ELF-1 (cell line): ENCODE measurements around the gene GLDN.
A peak's percentile ranks its signal among the peaks of the same experiment; 100 is the strongest.

Experiments used
- DNase-seq: peaks from one replicate; pipeline ENCODE4 v3.0.0-alpha.2; 2016; ENCODE audit warnings: low read depth, low spot score

The GLDN gene

GRCh38 chr15:51341366-51342226, at the start of gene GLDN:
Gene GLDN, plus strand, starts transcription at chr15:51341655. Its CDS starts 30 bp downstream, at chr15:51341685.
- peak; percentile 57 for DNase-seq

DNA sequence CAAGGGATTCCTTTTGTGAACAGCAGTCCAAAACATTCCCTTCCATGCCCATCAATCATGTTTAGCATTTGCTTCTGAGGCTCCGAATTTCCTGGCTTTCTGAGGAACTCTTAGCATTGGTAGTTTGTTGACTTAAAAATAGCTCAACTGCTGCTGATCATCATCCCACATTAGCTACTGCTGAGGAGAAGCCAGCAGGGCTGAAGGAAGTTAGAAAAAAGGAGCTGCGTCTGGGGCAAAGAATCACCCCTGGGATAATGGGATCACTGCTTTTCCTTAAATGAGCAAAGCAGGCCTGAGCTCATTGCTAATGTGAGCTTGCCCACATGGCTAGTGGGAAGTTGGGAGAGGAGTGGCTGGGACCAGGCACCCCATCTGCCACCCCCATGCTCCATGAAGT, 42.8 kb upstream of the GLDN start:
- DNase-seq: no peak

DNA sequence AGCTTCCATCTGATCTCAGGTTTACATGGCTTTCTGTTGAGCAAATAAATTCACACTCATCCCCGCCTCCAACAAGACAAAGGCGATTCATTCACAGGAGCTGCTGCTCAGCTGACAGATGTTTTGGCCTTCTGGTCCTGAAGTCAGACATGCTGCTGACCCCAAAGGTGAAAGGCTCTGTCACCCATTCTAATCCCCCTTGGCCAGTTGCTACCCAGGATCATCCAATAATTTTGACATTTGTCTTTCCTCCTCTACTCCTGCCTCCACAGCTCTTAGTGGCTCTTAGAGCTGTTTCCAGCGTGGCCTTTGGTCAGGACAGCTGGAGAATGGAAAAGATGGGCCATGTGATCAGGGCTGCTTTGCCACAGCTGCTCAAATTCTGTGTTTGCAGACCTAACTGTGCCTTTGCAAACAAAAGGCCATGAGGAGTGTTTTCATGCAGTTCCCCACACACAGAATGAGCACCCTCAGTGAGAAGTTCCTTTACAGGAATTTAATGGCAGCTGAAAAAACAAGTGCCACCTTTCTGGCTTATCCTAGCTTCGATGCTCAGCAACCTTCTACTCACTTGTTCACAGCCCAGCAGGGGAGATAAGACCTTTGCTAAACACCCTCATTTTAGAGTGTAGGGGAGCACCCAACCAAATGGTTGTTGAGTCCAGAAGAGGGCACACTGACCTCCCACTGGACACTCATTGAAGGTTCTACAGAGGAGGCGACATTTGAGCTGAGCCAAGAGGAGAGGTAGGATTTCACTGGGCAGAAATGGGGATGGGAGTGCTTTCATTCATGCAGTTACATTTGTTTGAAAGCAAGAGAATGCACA, 42.1 kb upstream of the GLDN start:
- DNase-seq: no peak

GRCh38 chr15:51302480-51302879, 39.0 kb upstream of the GLDN start:
- DNase-seq: no peak

DNA sequence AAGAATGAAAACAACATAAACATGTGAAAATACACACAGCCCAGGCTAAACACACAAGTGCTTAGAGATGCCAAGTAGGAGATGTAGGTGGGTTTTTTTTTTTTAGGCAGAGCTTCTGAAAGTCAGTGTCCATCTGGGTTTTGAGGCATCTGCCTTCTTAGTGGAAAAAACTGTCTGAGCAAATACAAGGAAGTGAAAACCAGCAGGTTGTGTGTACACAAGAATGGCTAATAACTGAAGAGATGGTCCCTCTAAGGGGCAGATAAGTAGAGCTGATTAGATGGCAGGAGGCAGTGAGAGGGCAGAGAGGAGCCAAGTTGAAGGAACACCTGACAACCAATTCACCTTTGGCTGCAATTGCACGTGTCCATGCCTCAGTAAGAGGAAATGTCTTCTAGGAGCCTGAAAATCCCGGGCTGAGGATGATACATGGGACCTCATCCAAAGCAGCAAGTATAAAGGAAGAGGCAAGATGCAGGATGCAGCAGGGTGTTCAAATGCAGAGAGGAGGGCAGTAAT, 37.9 kb upstream of the GLDN start:
- DNase-seq: no peak

DNA sequence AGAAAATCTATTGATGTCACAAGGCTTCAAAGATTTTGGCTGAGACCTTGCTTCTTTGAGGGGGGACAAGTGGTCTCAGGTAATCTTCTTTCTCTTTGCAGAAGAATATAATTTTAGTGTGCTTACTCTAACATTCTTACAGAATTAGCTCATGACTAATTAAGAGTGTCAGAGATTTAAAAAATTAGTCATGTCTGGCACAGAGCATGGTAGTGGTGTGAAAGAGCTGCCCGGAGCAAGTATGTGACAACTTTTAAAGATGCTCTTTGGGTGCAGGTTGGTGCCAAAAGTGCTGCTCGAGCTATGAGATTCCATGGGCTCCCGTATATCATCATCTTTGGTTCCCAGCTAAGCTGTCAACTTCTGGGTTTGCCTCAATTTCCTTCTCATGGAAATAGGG, 34.1 kb upstream of the GLDN start:
- DNase-seq: no peak

GRCh38 chr15:51307811-51308210, 33.6 kb upstream of the GLDN start:
- no peak for DNase-seq

GRCh38 chr15:51310064-51310463, 31.4 kb upstream of the GLDN start:
- DNase-seq: no peak

DNA sequence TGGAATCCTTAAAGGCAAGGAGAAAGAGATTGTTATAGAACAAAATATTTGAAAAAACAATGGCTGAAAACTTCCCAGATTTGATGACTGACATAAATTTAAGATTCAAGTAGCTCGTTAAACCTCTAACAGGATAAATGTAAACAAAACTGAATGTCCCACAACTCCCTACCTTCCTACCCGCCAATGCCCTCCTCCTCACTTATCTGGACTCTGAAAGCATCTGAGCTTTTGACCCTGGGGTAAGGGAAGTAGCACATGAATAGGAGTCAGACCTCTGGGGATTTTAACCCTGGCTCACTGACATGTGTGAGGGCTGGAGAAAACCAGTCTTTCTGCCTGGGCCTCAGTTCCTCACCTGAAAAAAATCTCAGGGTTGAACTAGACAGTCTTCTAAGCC, 29.9 kb upstream of the GLDN start:
- DNase-seq: peak; percentile 41

GRCh38 chr15:51312166-51313073, 29.0 kb upstream of the GLDN start:
- DNase-seq: peak; percentile 13

- no peak for DNase-seq
Measured at GRCh38 chr15:51313074-51313393, 28.4 kb upstream of the GLDN start.

DNA sequence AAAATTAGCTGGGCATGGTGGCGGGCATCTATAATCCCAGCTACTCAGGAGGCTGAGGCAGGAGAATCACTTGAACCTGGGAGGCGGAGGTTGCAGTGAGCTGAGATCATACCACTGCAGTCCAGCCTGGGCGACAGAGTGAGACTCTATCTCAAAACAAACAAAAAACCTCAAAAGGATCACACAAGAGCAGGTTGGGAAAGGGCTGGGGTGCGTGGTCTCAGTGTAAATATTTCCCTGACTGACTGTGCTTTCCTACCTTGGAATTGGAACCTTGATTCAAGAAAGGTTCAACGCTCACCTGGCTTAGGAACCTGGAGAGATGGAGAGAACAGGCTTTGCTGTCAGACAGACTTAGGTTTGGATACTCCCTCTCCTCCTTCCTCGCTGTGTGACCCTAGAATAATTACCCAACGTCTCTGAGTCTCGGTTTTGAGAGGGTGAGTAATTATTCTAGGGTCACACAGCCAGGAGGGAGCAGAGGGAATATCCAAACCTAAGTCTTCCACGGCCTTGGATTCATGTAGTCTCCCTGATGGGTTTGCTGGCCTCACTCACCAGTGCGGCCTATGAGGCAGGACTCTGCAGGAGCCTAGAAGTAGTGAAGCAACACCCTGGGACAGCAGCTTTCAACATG, 27.7 kb upstream of the GLDN start:
- DNase-seq: no peak

DNA sequence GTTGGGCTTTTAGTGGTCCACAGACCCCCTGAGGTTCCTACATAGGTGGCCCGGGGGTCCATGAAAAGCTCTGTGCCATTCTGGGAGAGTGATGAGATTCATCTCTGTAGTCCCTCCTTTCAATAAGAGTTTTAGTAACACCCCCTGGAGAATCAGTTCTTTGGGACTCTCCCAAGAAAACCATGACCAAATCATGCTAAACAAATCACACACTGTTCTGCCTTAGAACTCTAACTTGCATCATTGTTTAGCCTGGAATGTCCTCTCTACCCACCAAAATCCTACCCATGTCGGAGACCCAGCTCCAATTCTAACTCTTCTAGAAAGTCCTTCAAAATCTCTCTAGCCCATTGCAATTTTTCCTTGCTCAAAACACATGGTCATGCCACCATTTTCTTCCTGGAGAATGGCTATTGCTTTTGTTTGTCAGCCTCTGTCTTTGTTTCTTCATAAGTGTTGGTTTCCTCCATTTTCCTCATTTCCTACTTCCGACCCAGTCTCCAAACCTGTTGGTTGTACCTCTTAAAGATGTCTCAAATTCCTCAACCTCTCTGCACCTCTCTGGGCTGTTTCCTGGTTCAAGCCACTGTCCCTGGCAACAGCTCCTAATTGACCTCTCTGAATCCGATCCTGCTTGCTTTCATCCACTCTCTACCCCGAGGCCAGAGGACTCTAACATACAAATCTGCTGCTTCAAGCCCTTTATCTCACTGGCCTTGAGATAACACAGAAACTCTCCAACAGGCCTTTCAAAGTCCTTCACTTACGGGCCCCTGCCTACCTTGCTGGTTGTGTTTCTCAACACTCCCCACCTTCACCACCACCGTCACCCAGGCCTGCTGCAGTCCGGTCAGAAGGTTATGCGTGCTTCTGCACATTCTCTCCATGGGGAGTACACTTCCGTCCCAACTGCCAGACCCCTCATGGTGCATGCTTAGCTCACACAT, 26.8 kb upstream of the GLDN start:
- DNase-seq: peak; percentile 82

DNA sequence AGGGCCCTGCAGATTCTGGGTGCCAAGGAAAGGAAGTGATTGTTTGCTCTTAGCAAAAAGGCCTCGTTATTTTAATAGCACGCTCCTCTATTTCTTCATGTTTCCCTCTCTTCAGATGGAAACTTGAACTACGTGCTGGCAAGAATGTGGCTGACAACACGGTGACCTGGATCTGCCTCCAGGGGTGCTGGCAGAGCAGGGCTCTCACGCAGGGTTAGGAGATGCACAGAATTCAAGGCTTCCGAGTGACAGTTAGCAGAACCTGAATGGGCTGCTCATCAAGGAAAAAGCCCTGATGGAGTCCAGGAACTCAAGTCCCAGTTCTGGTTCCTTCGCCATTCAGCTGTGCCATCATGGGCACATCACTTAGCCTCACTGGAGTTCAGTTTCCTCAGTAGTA, 25.7 kb upstream of the GLDN start:
- peak; percentile 27 for DNase-seq

DNA sequence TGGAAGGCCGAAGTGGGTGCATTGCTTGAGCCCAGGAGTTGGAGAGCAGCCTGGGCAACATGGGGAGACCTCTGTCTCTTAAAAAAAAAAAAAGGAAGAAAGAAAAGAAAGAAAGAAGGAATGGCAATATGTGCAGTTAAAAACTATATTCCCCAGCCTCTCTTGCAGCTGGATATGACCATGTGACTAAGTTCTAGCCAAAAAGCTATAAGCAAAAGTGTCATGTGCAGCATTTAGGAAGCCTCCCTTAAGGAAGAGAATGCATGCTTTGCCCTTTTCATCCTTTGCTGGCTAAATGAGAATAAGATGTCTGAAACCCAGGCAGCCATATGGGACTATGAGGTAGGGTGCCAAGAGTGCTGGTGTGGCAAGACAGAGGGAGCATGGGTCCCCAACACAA, 24.8 kb upstream of the GLDN start:
- DNase-seq: no peak

DNA sequence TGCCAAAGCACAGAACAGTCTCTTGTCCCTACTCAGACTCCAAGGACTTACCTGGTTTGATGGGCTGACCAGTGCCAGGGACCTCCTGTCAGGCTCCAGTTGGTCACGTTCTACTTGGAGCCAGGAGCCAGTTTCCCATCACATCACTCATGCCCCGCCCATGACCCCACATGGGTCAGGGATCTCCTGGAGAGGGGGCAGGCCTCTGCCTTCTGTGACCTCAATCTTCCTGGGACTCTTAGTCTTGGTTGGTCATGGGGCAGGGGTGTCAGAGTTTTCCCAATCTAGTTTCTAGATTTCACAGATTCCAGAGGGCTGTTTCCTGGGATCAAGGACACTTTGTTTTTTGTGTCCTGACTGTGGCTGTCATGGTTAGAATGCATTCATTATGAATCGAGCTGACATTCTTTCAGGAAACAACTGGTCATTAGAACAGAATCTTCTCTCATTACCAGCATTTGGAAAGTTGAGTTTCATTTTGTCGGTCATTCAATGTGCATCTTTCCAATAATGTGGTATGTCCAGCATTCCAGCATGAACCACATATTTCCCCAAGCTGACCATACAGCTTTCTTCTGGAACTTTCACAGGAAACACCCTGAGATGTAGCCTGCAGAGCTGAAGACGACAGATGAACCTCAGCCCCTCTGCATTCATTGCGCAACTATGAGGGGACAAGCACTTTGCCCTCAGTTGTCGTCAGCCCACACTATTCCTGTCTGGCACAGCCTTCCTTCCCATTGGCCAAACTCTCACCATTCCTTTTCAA, 22.9 kb upstream of the GLDN start:
- no peak for DNase-seq

DNA sequence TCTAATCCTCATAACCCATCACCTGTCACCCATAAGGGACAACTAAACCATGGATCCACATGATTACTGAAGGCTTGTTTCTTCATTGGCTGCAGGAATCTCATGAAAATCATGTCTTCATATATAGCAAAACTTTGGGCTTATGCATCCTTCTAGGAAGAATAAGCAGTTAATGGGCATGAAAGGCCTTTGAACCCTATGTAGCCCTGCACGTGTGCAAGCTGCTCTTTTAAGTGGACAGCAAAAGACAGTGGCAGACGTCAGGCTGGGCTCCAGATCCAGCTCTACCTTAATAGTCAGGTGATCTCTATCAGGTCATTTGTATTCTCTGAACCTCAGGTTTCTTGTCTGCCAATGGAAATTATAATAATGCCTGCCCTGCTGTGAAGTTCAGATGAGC, 21.9 kb upstream of the GLDN start:
- DNase-seq: no peak

GRCh38 chr15:51320843-51321242, 20.6 kb upstream of the GLDN start:
- no peak for DNase-seq

DNA sequence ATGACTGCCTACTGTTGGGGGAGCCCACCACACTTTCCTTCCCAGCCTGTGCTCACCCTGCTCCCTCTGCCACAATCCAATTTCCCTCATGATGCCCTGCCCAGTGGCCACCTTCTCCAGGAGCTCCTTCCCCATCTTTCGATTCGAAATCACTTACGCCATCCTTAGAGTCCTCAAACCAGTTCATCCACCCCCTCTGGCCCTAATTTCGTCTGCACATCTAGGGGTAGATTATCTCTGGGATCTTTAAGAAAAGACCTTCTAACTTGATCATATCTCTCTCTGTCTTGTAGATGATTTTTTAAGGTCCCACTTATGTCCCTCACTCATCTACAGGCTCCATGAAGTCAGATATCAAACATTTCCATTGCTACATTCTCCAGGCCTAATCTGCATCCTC, 20.1 kb upstream of the GLDN start:
- no peak for DNase-seq
